Esophagus muscularis mucosa (tissue), 4 donors: ENCODE measurements around the gene PVR. TPM values are rescaled to one million over a fixed set of nuclear protein-coding genes. Genes with fewer than 3 reads are reported as not detected.
"Not testable (repeated sequence)": the region's sequence is repeated elsewhere in the genome, so short reads cannot be mapped to it uniquely, and the experiment has no call there.

Experiments used
- DNase-seq: peaks from one replicate; pipeline ENCODE4 v3.0.0-alpha.2; 2017; ENCODE audit errors: extremely low spot score
- H3K27ac ChIP-seq, 4 donors: fragments of 200-600 bp; sonication (generic); replicated peaks in 1 of 4; 1 replicate in 3 of 4; 2 replicates in 1 of 4; pipeline ENCODE4 v1.5.1; 2016 to 2019; ENCODE audit warnings: mild to moderate bottlenecking in 1 of 4
- H3K27me3 ChIP-seq, 4 donors: fragments of 200-600 bp; sonication (generic); one replicate each; pipeline versions ENCODE4 v1.5.1 to v1.6.0; 2016 to 2019
- H3K36me3 ChIP-seq, 4 donors: fragments of 200-600 bp; sonication (generic); one replicate each; pipeline ENCODE4 v1.5.1; 2016 to 2019
- H3K4me1 ChIP-seq, 4 donors: fragments of 200-600 bp; sonication (generic); one replicate each; pipeline ENCODE4 v1.5.1; 2016 to 2019
- H3K4me3 ChIP-seq, 4 donors: fragments of 200-600 bp; sonication (generic); 1 replicate in 2 of 4; 2 replicates in 2 of 4; pipeline ENCODE4 v1.5.1; 2016 to 2019; ENCODE audit warnings: mild to moderate bottlenecking in 4 of 4, moderate library complexity in 1 of 4
- H3K9me3 ChIP-seq, 4 donors: fragments of 200-600 bp; sonication (generic); 1 replicate in 3 of 4; 2 replicates in 1 of 4; pipeline ENCODE4 v1.5.1; 2016 to 2019
- CTCF ChIP-seq, 3 experiments: fragments of 200-600 bp in 2 of 3; fragments of 450-650 bp in 1 of 3; sonication (generic) in 2 of 3; IDR thresholded peaks; one replicate each; pipeline ENCODE4 v1.5.1; 2017 to 2019; ENCODE audit warnings: antibody characterized with exemption in 3 of 3, mild to moderate bottlenecking in 2 of 3, moderate library complexity in 1 of 3
- EP300 ChIP-seq: sonication (generic); formaldehyde crosslinking; IDR thresholded peaks from one replicate; pipeline ENCODE4 v1.6.1; 2017; ENCODE audit warnings: antibody characterized with exemption
- POLR2A ChIP-seq: fragments of 450-650 bp; IDR thresholded peaks from one replicate; pipeline ENCODE4 v1.6.1; 2017; ENCODE audit warnings: antibody characterized with exemption, moderate library complexity, mild to moderate bottlenecking, low read depth
- POLR2AphosphoS5 ChIP-seq, 2 donors: sonication (generic); formaldehyde crosslinking; IDR thresholded peaks; one replicate each; pipeline ENCODE4 v1.6.1; 2017; ENCODE audit warnings: antibody characterized with exemption in 2 of 2
- WGBS: methylation state at CpG from one replicate; pipeline ENCODE4 v1.1.5; 2018; 5-methylcytosine and 5-hydroxymethylcytosine counted together
- intact Hi-C: fragments of 100-400 bp; cut with DNase I; formaldehyde crosslinking; loops from one replicate; pipeline ENCODE4 v1.15.1; 2023
- total RNA-seq, 4 donors: library from RNA; depleted of rRNA; stranded (reverse); fragments of >200 nt; gene quantifications; one replicate each; pipeline versions ENCODE4 v1.1.0 to v1.2.1, GENCODE V29; 2016

The PVR gene
- total RNA-seq, 4 donors from 2014 or later, result 20.8 to 58.3 (median 49.0) TPM

DNA sequence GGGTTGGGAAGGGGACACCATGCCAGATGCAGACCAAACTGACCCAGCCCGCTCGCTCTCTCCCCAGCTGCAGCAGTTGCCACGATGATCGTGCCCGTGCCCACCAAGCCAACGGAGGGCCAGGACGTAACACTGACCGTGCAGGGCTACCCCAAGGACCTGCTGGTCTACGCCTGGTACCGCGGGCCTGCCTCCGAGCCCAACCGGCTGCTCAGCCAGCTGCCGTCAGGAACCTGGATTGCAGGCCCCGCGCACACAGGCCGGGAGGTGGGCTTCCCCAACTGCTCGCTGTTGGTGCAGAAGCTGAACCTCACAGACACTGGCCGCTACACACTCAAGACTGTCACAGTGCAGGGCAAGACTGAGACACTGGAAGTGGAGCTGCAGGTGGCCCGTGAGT is 64.1 kb downstream of the PVR start:
- TF ChIP-seq POLR2A, result no peak
- TF ChIP-seq EP300, result no peak
- TF ChIP-seq CTCF (IDR thresholded peaks at IDR 0.05), result no peak
- TF ChIP-seq POLR2AphosphoS5 (IDR thresholded peaks at IDR 0.05), result no peak
- no peak overlapping the region for H3K27ac ChIP-seq
- H3K4me3 ChIP-seq, result no peak overlapping the region
- no peaks in the 10 kb centered on the region for H3K27me3 ChIP-seq
- no peaks in the 10 kb centered on the region for H3K4me1 ChIP-seq
- H3K36me3 ChIP-seq, result no peaks in the 10 kb centered on the region
- no peaks in the 10 kb centered on the region for H3K9me3 ChIP-seq
- DNase-seq, result no peak
- intact Hi-C loops, result no loop called here
- WGBS, result 93% methylated on average over 5 of the region's 20 CpGs

DNA sequence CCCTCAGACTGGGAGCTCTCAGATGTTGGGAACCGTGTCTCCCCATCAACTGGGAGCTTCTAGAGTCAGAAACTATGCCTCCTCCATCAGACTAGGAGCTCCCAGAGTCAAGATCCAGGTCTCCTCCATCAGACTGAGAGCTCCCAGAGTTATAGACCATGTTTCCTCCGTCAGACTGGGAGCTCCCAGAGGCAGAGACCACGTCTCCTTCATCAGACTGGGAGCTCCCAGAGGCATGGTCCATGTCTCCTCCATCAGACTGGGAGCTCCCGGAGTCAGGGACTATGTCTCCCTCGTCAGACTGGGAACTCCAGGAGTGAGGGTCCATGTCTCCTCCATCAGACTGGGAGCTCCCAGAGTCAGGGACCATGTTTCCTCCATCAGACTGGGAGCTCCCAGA is 65.2 kb downstream of the PVR start:
- 70% methylated on average over 2 of the region's 5 CpGs for WGBS
- Histone ChIP-seq H3K9me3 (no peaks in the 10 kb centered on the region), H3K36me3 (no peaks in the 10 kb centered on the region), H3K4me1 (no peaks in the 10 kb centered on the region), H3K27ac (no peak overlapping the region), H3K4me3 (no peak overlapping the region), H3K27me3 (no peaks in the 10 kb centered on the region)
- no peak for TF ChIP-seq POLR2AphosphoS5 (IDR thresholded peaks at IDR 0.05)
- TF ChIP-seq CTCF (IDR thresholded peaks at IDR 0.05), result no peak
- TF ChIP-seq POLR2A, result no peak
- TF ChIP-seq EP300, result no peak
- intact Hi-C loops, result no loop called here
- no peak for DNase-seq

DNA sequence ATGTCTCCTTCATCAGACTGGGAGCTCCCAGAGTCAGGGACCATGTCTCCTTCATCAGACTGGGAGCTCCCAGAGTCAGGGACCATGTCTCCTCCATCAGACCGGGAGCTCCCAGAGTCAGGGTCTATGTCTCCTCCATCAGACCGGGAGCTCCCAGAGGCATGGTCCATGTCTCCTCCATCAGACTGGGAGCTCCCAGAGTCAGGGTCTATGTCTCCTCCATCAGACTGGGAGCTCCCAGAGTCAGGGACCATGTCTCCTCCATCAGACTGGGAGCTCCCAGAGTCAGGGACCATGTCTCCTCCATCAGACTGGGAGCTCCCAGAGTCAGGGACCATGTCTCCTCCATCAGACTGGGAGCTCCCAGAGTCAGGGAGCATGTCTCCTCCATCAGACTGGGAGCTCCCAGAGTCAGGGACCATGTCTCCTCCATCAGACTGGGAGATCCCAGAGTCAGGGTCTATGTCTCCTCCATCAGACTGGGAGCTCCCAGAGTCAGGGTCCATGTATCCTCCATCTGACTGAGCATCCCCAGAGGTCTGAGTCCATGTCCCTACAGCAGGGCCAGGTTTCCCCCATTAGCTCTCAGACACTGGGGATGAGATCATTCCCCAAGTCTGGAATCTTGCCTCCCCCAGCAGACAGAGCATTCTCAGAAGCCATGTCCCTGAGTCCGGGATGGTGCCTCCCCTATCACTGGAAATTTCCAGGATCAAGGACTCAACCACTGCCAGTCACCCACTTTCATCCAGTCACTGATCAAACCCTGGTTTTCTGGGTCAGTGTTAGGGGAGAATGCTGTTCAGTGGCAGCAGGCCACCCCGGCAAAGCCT is 65.9 kb downstream of the PVR start:
- H3K27me3 ChIP-seq, H3K36me3 ChIP-seq, DNase-seq, H3K4me1 ChIP-seq, H3K9me3 ChIP-seq, H3K27ac ChIP-seq, intact Hi-C loops, H3K4me3 ChIP-seq: not testable (repeated sequence)
- 81% methylated on average over 4 of the region's 4 CpGs for WGBS

DNA sequence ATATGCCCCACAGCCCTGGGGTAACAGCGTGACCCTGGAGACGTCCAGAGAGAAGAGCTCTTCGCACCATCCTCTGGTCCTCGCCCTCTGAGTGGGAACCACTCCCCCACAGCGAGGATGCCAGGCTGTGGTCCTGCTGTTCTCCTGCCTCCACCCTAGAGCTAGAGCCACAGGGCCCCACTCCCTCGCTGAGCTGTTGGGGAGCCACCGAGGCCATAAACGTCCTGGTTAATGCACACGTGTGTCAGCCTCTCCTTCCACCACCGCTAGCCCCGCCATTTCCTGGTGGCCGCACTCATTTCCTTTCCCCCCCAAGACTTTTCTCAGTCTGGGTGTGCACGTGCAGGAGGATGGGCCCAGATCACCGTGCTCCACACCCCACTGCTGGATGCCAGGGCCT is 66.8 kb downstream of the PVR start:
- Histone ChIP-seq H3K4me3 (no peak overlapping the region), H3K9me3 (peaks cover 0 to 8% (median 3%) of the 10 kb centered on the region in 4 donors), H3K4me1 (no peaks in the 10 kb centered on the region), H3K36me3 (no peaks in the 10 kb centered on the region), H3K27me3 (no peaks in the 10 kb centered on the region), H3K27ac (no peak overlapping the region)
- 72% methylated on average over 9 of the region's 14 CpGs for WGBS
- no peak for DNase-seq
- TF ChIP-seq POLR2AphosphoS5 (IDR thresholded peaks at IDR 0.05), result no peak
- no peak for TF ChIP-seq EP300
- no peak for TF ChIP-seq CTCF (IDR thresholded peaks at IDR 0.05)
- no peak for TF ChIP-seq POLR2A
- intact Hi-C loops, result no loop called here

GRCh38 chr19:44712864-44713515 is 69.3 kb downstream of the PVR start:
- intact Hi-C loops, result no loop called here
- H3K4me3 ChIP-seq, result no peak overlapping the region
- peaks cover 0 to 13% (median 4%) of the 10 kb centered on the region in 4 donors for H3K4me1 ChIP-seq
- 42% methylated on average over 4 of the region's 4 CpGs for WGBS
- DNase-seq, result no peak
- H3K27ac ChIP-seq, result no peak overlapping the region
- H3K36me3 ChIP-seq, result no peaks in the 10 kb centered on the region
- no peak for TF ChIP-seq POLR2A
- no peak for TF ChIP-seq EP300
- TF ChIP-seq CTCF (IDR thresholded peaks at IDR 0.05), result no peak
- no peak for TF ChIP-seq POLR2AphosphoS5 (IDR thresholded peaks at IDR 0.05)
- H3K9me3 ChIP-seq, result peaks cover 0 to 8% (median 3%) of the 10 kb centered on the region in 4 donors
- no peaks in the 10 kb centered on the region for H3K27me3 ChIP-seq
